GM23248 (cell line): ENCODE data around the gene TMEM248.

Experiments
- EZH2 ChIP-seq: fragments of 200-600 bp; sonication (generic); IDR thresholded peaks from 2 replicates; pipeline ENCODE4 v1.6.1; 2018; ENCODE audit warnings: antibody characterized with exemption, mild to moderate bottlenecking; ENCODE audit not compliant: insufficient read depth, poor library complexity, severe bottlenecking
- EZH2phosphoT487 ChIP-seq: fragments of 200-600 bp; sonication (generic); IDR thresholded peaks from 2 replicates; pipeline ENCODE4 v1.6.1; 2018; ENCODE audit warnings: antibody characterized with exemption, moderate library complexity, mild to moderate bottlenecking, low read depth; ENCODE audit not compliant: insufficient read depth

GRCh38 chr7:66927348-66927948 is 6.4 kb downstream of the TMEM248 start:
- no peak for TF ChIP-seq EZH2
- TF ChIP-seq EZH2phosphoT487 = no peak
